Stomach (tissue), 19 donors: Measurements from ENCODE around the gene LIPA. TPM values are rescaled to one million over a fixed set of nuclear protein-coding genes. Genes with fewer than 3 reads are reported as not detected.

Experiments
- DNase-seq, 2 donors: peaks; one replicate each; pipeline versions ENCODE4 v3.0.0 to v3.0.0-alpha.2; 2013 to 2019
- H3K27ac ChIP-seq, 5 donors: fragments of 200-600 bp in 4 of 5; sonication (generic) in 4 of 5; one replicate each; pipeline ENCODE4 v1.5.1; 2013 to 2019; ENCODE audit warnings: mild to moderate bottlenecking in 1 of 5, moderate library complexity in 1 of 5
- H3K27me3 ChIP-seq, 3 donors: fragments of 200-600 bp; sonication (generic); one replicate each; pipeline ENCODE4 v1.5.1; 2017 to 2019; ENCODE audit warnings: mixed run types in 1 of 3
- H3K36me3 ChIP-seq, 4 donors: fragments of 200-600 bp; sonication (generic); 1 replicate in 3 of 4; 2 replicates in 1 of 4; pipeline ENCODE4 v1.5.1; 2016 to 2019
- H3K4me1 ChIP-seq, 4 donors: fragments of 200-600 bp; sonication (generic); one replicate each; pipeline ENCODE4 v1.5.1; 2016 to 2019
- H3K4me3 ChIP-seq, 4 donors: fragments of 200-600 bp; sonication (generic) in 3 of 4; one replicate each; pipeline ENCODE4 v1.5.1; 2016 to 2019; ENCODE audit warnings: mild to moderate bottlenecking in 1 of 4
- H3K9me3 ChIP-seq, 4 donors: fragments of 200-600 bp; sonication (generic); one replicate each; pipeline ENCODE4 v1.5.1; 2016 to 2019
- EP300 ChIP-seq: sonication (generic); formaldehyde crosslinking; IDR thresholded peaks from one replicate; pipeline ENCODE4 v1.6.1; 2017; ENCODE audit warnings: antibody characterized with exemption
- POLR2A ChIP-seq, 4 donors: fragments of 450-650 bp; IDR thresholded peaks; one replicate each; pipeline ENCODE4 v1.6.1; 2016; ENCODE audit warnings: antibody characterized with exemption in 4 of 4, control low read depth in 2 of 4, mild to moderate bottlenecking in 1 of 4, moderate library complexity in 1 of 4
- POLR2AphosphoS5 ChIP-seq, 3 donors: sonication (generic); formaldehyde crosslinking; IDR thresholded peaks; one replicate each; pipeline ENCODE4 v1.6.1; 2016; ENCODE audit warnings: antibody characterized with exemption in 3 of 3
- WGBS, 5 donors: extraction: QIAGEN DNeasy Blood & Tissue Kit in 3 of 5; methylation state at CpG; one replicate each; pipeline versions ENCODE4 v1.1.5 to v1.1.7; 2013 to 2018; 5-methylcytosine and 5-hydroxymethylcytosine counted together
- intact Hi-C: fragments of 100-400 bp; cut with DNase I; formaldehyde crosslinking; loops from one replicate; pipeline ENCODE4 v1.15.1; 2023; ENCODE audit warnings: low total_unique reads
- long read RNA-seq, 10 donors: transcript quantifications; one replicate each; lab custom pipeline, GENCODE V29; 2026
- polyA plus RNA-seq, 3 donors: library from polyadenylated mRNA; stranded (reverse); fragments of 200-250 nt; gene quantifications; one replicate each; pipeline ENCODE4 v1.2.3, GENCODE V29; 2013
- total RNA-seq, 5 donors: library from RNA; depleted of rRNA; stranded (reverse); fragments of >200 nt; gene quantifications; one replicate each; pipeline versions ENCODE4 v1.1.0 to v1.2.3, GENCODE V29; 2014 to 2016
- TF ChIP-seq, protein P1 (sequence below), 7 experiments: fragments of 450-650 bp in 4 of 7; fragments of 200-600 bp in 3 of 7; sonication (generic) in 3 of 7; IDR thresholded peaks; one replicate each; pipeline ENCODE4 v1.5.1; 2016 to 2019; ENCODE audit warnings: antibody characterized with exemption in 7 of 7, control low read depth in 2 of 7, mild to moderate bottlenecking in 1 of 7
- donor health status: healthy with polysubstance abuse.
- donor health status: Bipolar disorder and iron deficiency.
- donor health status: healthy.

LIPA gene
- 10 to 100 TPM in 4 of 5 donors, 1 to 10 TPM in 1; 1.8 to 65.9 (median 13.4) TPM for total RNA-seq
- polyA plus RNA-seq, result 10 to 100 TPM; 12.2 to 22.8 (median 12.6) TPM
- long read RNA-seq, donor 1, partial matches to known transcripts, result 0 of 1 reads
- long read RNA-seq, donor 1, other reads (novel, unspliced or antisense), result 0 of 1 reads
- long read RNA-seq, donor 2, transcript LIPA-202 (10 exons, 2,782 nt), result major isoform, 12 of 12 reads
- long read RNA-seq, donor 2, partial matches to known transcripts, result 0 of 12 reads
- long read RNA-seq, donor 2, other reads (novel, unspliced or antisense), result 0 of 12 reads
- long read RNA-seq, donor 3, transcript LIPA-202 (10 exons, 2,782 nt), result major isoform, 5 of 5 reads
- long read RNA-seq, donor 3, partial matches to known transcripts, result 0 of 5 reads
- long read RNA-seq, donor 3, other reads (novel, unspliced or antisense), result 0 of 5 reads
- long read RNA-seq, donor 4, partial matches to known transcripts, result 0 of 1 reads
- long read RNA-seq, donor 4, other reads (novel, unspliced or antisense), result 0 of 1 reads
- long read RNA-seq, donor 5, transcript LIPA-202 (10 exons, 2,782 nt), result major isoform, 11 of 11 reads
- long read RNA-seq, donor 5, partial matches to known transcripts, result 0 of 11 reads
- long read RNA-seq, donor 5, other reads (novel, unspliced or antisense), result 0 of 11 reads
- long read RNA-seq, donor 6, transcript LIPA-202 (10 exons, 2,782 nt), result major isoform, 12 of 12 reads
- long read RNA-seq, donor 6, partial matches to known transcripts, result 0 of 12 reads
- long read RNA-seq, donor 6, other reads (novel, unspliced or antisense), result 0 of 12 reads
- long read RNA-seq, donor 7, transcript LIPA-202 (10 exons, 2,782 nt), result major isoform, 9 of 38 reads
- long read RNA-seq, donor 7, partial matches to known transcripts, result 29 of 38 reads
- long read RNA-seq, donor 7, other reads (novel, unspliced or antisense), result 0 of 38 reads
- long read RNA-seq, donor 8, transcript LIPA-202 (10 exons, 2,782 nt), result major isoform, 6 of 11 reads
- long read RNA-seq, donor 8, partial matches to known transcripts, result 5 of 11 reads
- long read RNA-seq, donor 8, other reads (novel, unspliced or antisense), result 0 of 11 reads
- long read RNA-seq, donor 9, transcript LIPA-202 (10 exons, 2,782 nt), result major isoform, 8 of 8 reads
- long read RNA-seq, donor 9, partial matches to known transcripts, result 0 of 8 reads
- long read RNA-seq, donor 9, other reads (novel, unspliced or antisense), result 0 of 8 reads
- long read RNA-seq, donor 10, transcript LIPA-202 (10 exons, 2,782 nt), result major isoform, 7 of 7 reads
- long read RNA-seq, donor 10, partial matches to known transcripts, result 0 of 7 reads
- long read RNA-seq, donor 10, other reads (novel, unspliced or antisense), result 0 of 7 reads

DNA sequence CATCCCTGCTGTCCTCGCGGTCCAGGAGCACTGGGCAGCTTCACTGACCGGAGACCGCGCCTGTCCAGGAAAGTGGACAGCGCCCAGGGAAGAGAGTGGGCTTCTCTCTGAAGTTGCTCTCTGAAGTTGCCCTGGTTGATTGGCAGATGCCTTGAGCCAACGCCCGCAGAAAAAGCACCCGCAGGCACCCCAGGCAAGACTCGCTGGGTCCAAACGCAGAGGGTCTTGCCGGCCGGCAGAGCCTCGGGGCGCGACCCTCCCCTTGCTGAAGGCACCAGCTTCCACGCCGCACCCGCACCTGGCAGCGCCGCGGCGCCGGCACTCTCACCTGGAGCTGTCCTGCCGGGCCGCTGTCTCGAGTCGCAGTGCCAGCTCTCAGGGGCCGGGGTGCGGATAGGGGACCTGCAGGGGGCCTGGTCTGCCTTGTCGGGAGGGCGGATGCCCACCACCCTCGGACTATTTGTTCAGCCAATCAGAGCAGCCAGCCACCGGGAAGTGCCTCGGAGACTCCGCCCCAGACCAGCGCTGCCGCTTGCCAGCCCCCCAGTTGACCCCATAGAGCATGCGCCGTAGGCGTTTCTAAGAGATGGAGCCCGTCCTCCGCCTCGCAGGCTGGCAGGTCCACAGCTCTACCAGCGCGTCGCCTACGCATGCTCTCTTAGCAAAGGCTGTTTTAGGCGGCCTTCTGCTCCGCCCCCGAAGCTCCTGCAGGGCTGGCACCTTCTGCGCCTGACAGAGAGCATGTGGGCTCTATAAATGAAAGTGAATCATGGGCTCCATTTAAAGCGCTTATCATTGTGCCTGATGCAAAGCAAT, at the start of gene LIPA:
LIPA (minus strand) TSS at position 367 of the 816 bp plus-strand sequence. CDS start 4,127 bp downstream, outside the sequence.
- DNase-seq, result peak; percentile 94 to 98
- TF ChIP-seq POLR2AphosphoS5 (IDR thresholded peaks at IDR 0.05), result peak; percentile 27 to 80 (median 74)
- TF ChIP-seq, protein P1, sequence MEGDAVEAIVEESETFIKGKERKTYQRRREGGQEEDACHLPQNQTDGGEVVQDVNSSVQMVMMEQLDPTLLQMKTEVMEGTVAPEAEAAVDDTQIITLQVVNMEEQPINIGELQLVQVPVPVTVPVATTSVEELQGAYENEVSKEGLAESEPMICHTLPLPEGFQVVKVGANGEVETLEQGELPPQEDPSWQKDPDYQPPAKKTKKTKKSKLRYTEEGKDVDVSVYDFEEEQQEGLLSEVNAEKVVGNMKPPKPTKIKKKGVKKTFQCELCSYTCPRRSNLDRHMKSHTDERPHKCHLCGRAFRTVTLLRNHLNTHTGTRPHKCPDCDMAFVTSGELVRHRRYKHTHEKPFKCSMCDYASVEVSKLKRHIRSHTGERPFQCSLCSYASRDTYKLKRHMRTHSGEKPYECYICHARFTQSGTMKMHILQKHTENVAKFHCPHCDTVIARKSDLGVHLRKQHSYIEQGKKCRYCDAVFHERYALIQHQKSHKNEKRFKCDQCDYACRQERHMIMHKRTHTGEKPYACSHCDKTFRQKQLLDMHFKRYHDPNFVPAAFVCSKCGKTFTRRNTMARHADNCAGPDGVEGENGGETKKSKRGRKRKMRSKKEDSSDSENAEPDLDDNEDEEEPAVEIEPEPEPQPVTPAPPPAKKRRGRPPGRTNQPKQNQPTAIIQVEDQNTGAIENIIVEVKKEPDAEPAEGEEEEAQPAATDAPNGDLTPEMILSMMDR (IDR thresholded peaks at IDR 0.05), result no peak
- 0 to 1% (median 1%) methylated on average over 26 to 53 of the region's 53 CpGs for WGBS, 5 donors
- Histone ChIP-seq H3K27me3 (no peaks in the 10 kb centered on the region), H3K36me3 (no peaks in the 10 kb centered on the region), H3K9me3 (peaks cover 0 to 7% (median 3%) of the 10 kb centered on the region in 4 donors), H3K27ac (peak within 1 kb of the TSS; percentile 47 to 88 (median 83)), H3K4me1 (peaks cover 7 to 20% (median 14%) of the 10 kb centered on the region in 4 donors), H3K4me3 (peak within 1 kb of the TSS; percentile 73 to 91 (median 84))
- intact Hi-C loops, result loop anchor here (10.0 kb wide), 1 partner anchor 143 kb away; the partner anchor contains the start of gene IFIT1

DNA sequence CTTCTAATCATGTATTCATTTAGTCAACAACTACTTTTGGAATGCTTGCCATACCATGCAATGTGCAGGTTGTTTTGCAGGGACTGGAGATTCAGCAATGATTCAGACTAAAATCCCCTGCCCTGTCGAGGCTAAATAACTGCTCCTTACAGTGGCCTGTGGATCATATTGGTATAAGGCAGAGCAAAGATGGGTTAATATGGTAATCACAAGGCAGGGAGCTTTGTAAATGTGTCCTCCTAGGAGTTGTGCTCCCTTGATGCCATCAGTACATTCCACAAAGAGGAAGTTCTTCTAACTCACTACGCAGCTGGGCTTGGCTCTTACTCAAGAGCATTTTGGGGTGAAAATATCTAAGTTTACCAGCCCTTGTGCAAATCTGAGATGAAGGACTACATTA, 49.7 kb upstream of the LIPA start:
- DNase-seq, result peak in 1 of 2 donors; percentile 67
- intact Hi-C loops, result no loop called here
- 2 to 11% (median 5%) methylated on average over 2 of the region's 2 CpGs for WGBS, 5 donors
- Histone ChIP-seq H3K27me3 (no peaks in the 10 kb centered on the region), H3K36me3 (peaks cover 3 to 7% (median 4%) of the 10 kb centered on the region in 4 donors), H3K9me3 (no peaks in the 10 kb centered on the region), H3K27ac (peak overlapping the region; percentile 77 to 95 (median 89)), H3K4me1 (peaks cover 8 to 44% (median 28%) of the 10 kb centered on the region in 4 donors), H3K4me3 (peak overlapping the region; percentile 46 to 56 (median 48))
- TF ChIP-seq, protein P1 (IDR thresholded peaks at IDR 0.05), result no peak
- TF ChIP-seq EP300, result no peak
- no peak for TF ChIP-seq POLR2AphosphoS5 (IDR thresholded peaks at IDR 0.05)
- TF ChIP-seq POLR2A (IDR thresholded peaks at IDR 0.05), result no peak

DNA sequence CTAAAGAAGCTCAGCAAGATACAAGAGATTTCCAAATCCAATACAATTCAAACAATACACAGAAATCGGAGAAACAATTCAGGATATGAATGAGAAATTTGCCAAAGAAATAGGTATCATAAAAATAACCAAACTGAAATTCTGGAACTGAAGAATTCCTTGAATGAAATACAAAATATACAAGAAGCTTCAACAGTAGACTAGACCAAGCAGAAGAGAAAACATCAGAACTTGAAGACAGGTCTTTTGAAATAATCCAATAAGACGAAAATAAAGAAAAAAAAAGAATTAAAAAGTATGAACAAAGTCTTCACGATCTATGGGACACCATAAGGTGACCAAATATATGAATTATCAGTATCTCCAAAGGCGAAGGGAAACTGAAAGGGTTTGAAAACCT, 47.5 kb upstream of the LIPA start:
- Histone ChIP-seq H3K9me3 (no peaks in the 10 kb centered on the region), H3K27me3 (no peaks in the 10 kb centered on the region), H3K4me1 (peaks cover 8 to 53% (median 26%) of the 10 kb centered on the region in 4 donors), H3K27ac (no peak overlapping the region), H3K36me3 (no peaks in the 10 kb centered on the region), H3K4me3 (no peak overlapping the region)
- no peak for DNase-seq
- no peak for TF ChIP-seq POLR2AphosphoS5 (IDR thresholded peaks at IDR 0.05)
- TF ChIP-seq, protein P1 (IDR thresholded peaks at IDR 0.05), result no peak
- no peak for TF ChIP-seq POLR2A (IDR thresholded peaks at IDR 0.05)
- no peak for TF ChIP-seq EP300
- intact Hi-C loops, result no loop called here
- WGBS, 5 donors, result 77 to 94% (median 84%) methylated on average over 4 of the region's 4 CpGs
